Mammary epithelial cell (primary cell): ENCODE measurements around the gene TUB.

ENCODE experiments used
- EZH2 ChIP-seq: IDR thresholded peaks from 2 replicates; pipeline ENCODE4 v1.6.1; 2012; ENCODE audit warnings: low read length, inconsistent platforms, borderline replicate concordance
- TF ChIP-seq, protein P1 (sequence below), 2 donors: IDR thresholded peaks in 1 of 2; conservative IDR thresholded peaks in 1 of 2; 2 replicates each; pipeline ENCODE4 v1.5.1; 2011 to 2012; ENCODE audit warnings: inconsistent platforms in 2 of 2, low read length in 2 of 2, mild to moderate bottlenecking in 2 of 2, control low read depth in 1 of 2, low read depth in 1 of 2; ENCODE audit not compliant: insufficient read depth in 1 of 2; ENCODE audit errors: extremely low read depth in 1 of 2

DNA sequence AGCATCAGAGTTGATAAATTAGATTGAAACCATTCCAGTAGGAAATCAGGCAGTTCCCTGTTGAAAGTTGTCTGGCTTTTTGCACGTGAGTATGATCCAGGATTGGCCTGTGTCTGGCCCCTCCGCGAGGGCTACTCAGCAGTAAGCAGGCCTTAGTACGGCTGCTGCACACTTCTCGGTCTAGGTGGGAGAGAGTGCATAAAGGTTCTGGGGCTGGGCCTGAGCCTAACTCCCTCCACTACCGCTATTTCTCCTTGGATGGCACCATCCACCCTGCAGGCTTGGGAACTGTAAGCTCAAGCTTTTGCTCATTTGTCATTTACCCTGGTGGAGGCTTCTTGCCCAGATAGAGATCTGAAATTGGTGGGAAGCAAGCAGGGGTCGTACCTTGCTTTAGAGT is 22.0 kb downstream of the TUB start:
- TF ChIP-seq, protein P1, sequence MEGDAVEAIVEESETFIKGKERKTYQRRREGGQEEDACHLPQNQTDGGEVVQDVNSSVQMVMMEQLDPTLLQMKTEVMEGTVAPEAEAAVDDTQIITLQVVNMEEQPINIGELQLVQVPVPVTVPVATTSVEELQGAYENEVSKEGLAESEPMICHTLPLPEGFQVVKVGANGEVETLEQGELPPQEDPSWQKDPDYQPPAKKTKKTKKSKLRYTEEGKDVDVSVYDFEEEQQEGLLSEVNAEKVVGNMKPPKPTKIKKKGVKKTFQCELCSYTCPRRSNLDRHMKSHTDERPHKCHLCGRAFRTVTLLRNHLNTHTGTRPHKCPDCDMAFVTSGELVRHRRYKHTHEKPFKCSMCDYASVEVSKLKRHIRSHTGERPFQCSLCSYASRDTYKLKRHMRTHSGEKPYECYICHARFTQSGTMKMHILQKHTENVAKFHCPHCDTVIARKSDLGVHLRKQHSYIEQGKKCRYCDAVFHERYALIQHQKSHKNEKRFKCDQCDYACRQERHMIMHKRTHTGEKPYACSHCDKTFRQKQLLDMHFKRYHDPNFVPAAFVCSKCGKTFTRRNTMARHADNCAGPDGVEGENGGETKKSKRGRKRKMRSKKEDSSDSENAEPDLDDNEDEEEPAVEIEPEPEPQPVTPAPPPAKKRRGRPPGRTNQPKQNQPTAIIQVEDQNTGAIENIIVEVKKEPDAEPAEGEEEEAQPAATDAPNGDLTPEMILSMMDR (conservative IDR thresholded peaks at IDR 0.05 in 1 of 2, IDR thresholded peaks at IDR 0.05 in 1 of 2; ENCODE audit: extremely low read depth in 1 of 2, insufficient read depth in 1 of 2, low read depth in 1 of 2, low read length in 2 of 2) = no peak
- TF ChIP-seq EZH2 = no peak
